ENCODE data around the gene UMAD1. TPM values are rescaled to one million over a fixed set of nuclear protein-coding genes. Genes with fewer than 3 reads are reported as not detected.

Gene UMAD1
- total RNA-seq, 1 donor from 2014 or later, result 20.3 TPM

GRCh38 chr7:7764520-7765396 is 124.2 kb downstream of the UMAD1 start:
- no peak for DNase-seq (ENCODE audit: low spot score)

- no peak for DNase-seq (ENCODE audit: low spot score)
Measured at GRCh38 chr7:7765422-7765821, 124.9 kb downstream of the UMAD1 start.

- DNase-seq (ENCODE audit: low spot score), result no peak
Measured at GRCh38 chr7:7766671-7767070, 126.1 kb downstream of the UMAD1 start.

GRCh38 chr7:7768977-7769709 is 128.6 kb downstream of the UMAD1 start:
- DNase-seq (ENCODE audit: low spot score), result no peak

GRCh38 chr7:7769710-7770627 is 129.4 kb downstream of the UMAD1 start:
- no peak for DNase-seq (ENCODE audit: low spot score)

GRCh38 chr7:7771452-7771851 is 130.9 kb downstream of the UMAD1 start:
- no peak for DNase-seq (ENCODE audit: low spot score)

- DNase-seq (ENCODE audit: low spot score), result no peak
Measured at GRCh38 chr7:7772397-7772821, 131.9 kb downstream of the UMAD1 start.

- no peak for DNase-seq (ENCODE audit: low spot score)
Measured at GRCh38 chr7:7773334-7774309, 133.1 kb downstream of the UMAD1 start.

- DNase-seq (ENCODE audit: low spot score), result no peak
Measured at GRCh38 chr7:7779888-7780287, 139.3 kb downstream of the UMAD1 start.

- no peak for DNase-seq (ENCODE audit: low spot score)
Measured at GRCh38 chr7:7783001-7783400, 142.4 kb downstream of the UMAD1 start.

GRCh38 chr7:7785344-7785973 is 144.9 kb downstream of the UMAD1 start:
- DNase-seq (ENCODE audit: low spot score), result no peak

GRCh38 chr7:7786595-7786994 is 146.0 kb downstream of the UMAD1 start:
- DNase-seq (ENCODE audit: low spot score), result no peak

- no peak for DNase-seq (ENCODE audit: low spot score)
Measured at GRCh38 chr7:7789551-7789988, 149.0 kb downstream of the UMAD1 start.

- no peak for DNase-seq (ENCODE audit: low spot score)
Measured at GRCh38 chr7:7790041-7790741, 149.6 kb downstream of the UMAD1 start.

GRCh38 chr7:7791523-7791922 is 151.0 kb downstream of the UMAD1 start:
- no peak for DNase-seq (ENCODE audit: low spot score)

GRCh38 chr7:7792056-7792455 is 151.5 kb downstream of the UMAD1 start:
- no peak for DNase-seq (ENCODE audit: low spot score)

GRCh38 chr7:7793249-7793648 is 152.7 kb downstream of the UMAD1 start:
- DNase-seq (ENCODE audit: low spot score), result no peak

- DNase-seq (ENCODE audit: low spot score), result no peak
Measured at GRCh38 chr7:7793921-7794320, 153.4 kb downstream of the UMAD1 start.

GRCh38 chr7:7795203-7795602 is 154.7 kb downstream of the UMAD1 start:
- no peak for DNase-seq (ENCODE audit: low spot score)
